ENCODE measurements around the gene C17orf50. TPM values are rescaled to one million over a fixed set of nuclear protein-coding genes. Genes with fewer than 3 reads are reported as not detected.

The C17orf50 gene
- total RNA-seq, 1 donor from 2014 or later, result not detected

DNA sequence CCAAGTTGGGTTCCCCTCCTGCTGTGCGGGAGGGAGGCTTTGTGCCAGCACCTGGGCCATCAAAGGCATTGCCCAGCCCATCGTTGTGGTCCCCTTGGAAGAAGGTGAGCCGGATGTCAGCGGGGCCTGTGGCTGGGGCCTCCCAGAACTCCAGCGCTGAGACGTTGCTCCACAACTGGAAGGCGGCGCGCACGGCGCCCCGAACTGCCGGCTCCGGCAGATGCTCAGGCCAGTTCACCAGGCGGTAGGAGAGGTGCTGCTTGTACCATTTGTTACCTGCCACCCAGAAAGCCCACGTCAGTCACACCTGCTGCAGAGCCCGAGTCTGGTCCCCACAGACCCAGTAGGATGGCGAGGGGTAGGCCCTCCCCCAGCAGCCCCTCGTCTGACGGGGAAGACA is 12.4 kb downstream of the C17orf50 start:
- Histone ChIP-seq H3K4me1 (peaks cover 43% of the 10 kb centered on the region), H3K4me3 (no peak overlapping the region), H3K27me3 (no peaks in the 10 kb centered on the region), H3K36me3 (no peaks in the 10 kb centered on the region), H3K27ac (peak overlapping the region; percentile 70), H3K9me3 (no peaks in the 10 kb centered on the region)
- DNase-seq (no peak), ATAC-seq (no peak)
- TF ChIP-seq, protein P1, sequence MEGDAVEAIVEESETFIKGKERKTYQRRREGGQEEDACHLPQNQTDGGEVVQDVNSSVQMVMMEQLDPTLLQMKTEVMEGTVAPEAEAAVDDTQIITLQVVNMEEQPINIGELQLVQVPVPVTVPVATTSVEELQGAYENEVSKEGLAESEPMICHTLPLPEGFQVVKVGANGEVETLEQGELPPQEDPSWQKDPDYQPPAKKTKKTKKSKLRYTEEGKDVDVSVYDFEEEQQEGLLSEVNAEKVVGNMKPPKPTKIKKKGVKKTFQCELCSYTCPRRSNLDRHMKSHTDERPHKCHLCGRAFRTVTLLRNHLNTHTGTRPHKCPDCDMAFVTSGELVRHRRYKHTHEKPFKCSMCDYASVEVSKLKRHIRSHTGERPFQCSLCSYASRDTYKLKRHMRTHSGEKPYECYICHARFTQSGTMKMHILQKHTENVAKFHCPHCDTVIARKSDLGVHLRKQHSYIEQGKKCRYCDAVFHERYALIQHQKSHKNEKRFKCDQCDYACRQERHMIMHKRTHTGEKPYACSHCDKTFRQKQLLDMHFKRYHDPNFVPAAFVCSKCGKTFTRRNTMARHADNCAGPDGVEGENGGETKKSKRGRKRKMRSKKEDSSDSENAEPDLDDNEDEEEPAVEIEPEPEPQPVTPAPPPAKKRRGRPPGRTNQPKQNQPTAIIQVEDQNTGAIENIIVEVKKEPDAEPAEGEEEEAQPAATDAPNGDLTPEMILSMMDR (IDR thresholded peaks at IDR 0.05), result no peak
- intact Hi-C loops (cut with DNase I), result no loop called here

DNA sequence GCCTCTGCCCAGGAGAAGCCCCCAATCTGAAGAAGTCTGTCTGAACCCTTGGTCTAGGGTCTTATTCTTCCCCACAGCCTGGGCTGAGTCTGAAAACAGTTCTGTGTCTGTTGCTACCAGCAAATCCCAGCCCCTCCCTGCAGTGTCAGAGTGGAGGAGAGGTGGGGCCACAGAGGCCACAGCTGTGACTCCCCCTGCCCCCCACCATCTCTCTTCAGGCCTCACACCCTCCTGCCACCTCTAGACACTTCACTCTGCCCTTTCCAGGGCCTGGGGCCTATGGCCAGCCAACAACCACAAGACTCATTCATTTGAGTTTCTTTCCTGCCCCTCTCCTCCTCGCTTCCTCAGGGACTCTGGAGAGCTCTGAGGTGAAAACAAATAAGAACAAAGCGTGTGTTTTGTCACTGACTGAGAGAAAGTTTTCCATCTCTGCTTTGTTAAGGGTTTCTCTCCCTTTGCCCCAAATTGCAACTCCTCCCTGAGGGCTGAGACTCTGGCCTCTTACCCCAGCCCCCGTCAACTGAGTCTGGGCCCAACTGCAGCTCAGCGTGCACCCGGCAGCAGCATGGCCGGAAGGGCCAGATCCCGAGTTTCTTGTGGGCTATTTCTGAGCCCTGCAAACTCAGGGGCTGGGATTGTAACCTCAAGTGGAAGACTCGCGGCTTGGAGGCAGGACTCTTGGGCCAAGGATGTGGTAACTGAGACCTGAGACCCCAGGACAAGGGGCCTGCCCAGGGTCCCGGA is 13.2 kb downstream of the C17orf50 start:
- intact Hi-C loops (cut with DNase I), result no loop called here
- H3K27me3 ChIP-seq, result no peaks in the 10 kb centered on the region
- no peaks in the 10 kb centered on the region for H3K36me3 ChIP-seq
- H3K4me3 ChIP-seq, result no peak overlapping the region
- peak; percentile 75 for ATAC-seq
- peak; percentile 66 for DNase-seq
- peaks cover 43% of the 10 kb centered on the region for H3K4me1 ChIP-seq
- H3K9me3 ChIP-seq, result no peaks in the 10 kb centered on the region
- H3K27ac ChIP-seq, result peak overlapping the region; percentile 70
- TF ChIP-seq, protein P1 (IDR thresholded peaks at IDR 0.05), result no peak

DNA sequence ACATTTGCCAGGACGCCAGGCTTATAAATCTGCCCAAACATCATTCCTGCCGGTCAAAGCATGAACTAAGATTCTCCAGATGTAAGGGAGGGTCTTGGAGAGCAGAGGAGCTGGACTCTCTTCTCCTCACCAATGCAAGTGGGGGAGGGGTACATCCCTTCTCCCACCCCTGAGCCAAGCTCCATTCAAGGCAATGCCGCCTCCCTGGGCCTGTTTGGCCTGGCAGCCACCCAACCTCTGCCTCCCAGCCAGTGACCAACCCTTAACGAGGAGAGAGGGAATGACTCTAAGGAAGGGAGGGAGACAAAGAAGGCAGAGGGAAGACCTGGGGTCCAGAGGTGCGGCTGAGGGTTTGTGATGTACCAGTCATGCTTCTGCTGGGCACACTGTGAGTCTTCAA is 13.8 kb downstream of the C17orf50 start:
- Histone ChIP-seq H3K4me3 (no peak overlapping the region), H3K9me3 (no peaks in the 10 kb centered on the region), H3K4me1 (peaks cover 43% of the 10 kb centered on the region), H3K27ac (peak overlapping the region; percentile 70), H3K36me3 (no peaks in the 10 kb centered on the region), H3K27me3 (no peaks in the 10 kb centered on the region)
- intact Hi-C loops (cut with DNase I), result no loop called here
- peak; percentile 55 for ATAC-seq
- TF ChIP-seq, protein P1 (IDR thresholded peaks at IDR 0.05), result no peak
- peak; percentile 80 for DNase-seq

DNA sequence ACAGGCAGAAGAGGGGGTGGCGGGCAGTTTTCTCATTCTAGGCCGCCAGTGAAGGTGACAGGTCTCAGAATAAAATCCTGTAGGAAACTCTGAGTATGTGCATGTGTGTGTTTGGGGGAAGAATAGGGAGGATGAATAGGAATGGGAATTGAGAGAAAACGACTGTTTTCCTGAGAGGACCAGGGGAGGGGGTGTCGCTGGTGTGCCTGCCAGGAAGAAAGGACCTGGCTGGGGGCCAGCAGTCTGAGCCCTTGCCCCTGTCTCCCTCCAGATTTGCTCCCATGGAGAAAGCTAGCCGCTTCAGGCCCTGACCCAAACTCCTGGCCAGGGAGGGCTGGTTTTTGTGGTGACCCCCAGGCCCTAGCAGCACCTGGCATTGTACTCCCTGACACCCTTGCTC is 14.4 kb downstream of the C17orf50 start:
- H3K36me3 ChIP-seq, result no peaks in the 10 kb centered on the region
- H3K4me1 ChIP-seq, result peaks cover 43% of the 10 kb centered on the region
- intact Hi-C loops (cut with DNase I), result no loop called here
- H3K4me3 ChIP-seq, result no peak overlapping the region
- TF ChIP-seq, protein P1 (IDR thresholded peaks at IDR 0.05), result no peak
- ATAC-seq, result no peak
- H3K9me3 ChIP-seq, result no peaks in the 10 kb centered on the region
- DNase-seq, result no peak
- peak overlapping the region; percentile 70 for H3K27ac ChIP-seq
- H3K27me3 ChIP-seq, result no peaks in the 10 kb centered on the region

DNA sequence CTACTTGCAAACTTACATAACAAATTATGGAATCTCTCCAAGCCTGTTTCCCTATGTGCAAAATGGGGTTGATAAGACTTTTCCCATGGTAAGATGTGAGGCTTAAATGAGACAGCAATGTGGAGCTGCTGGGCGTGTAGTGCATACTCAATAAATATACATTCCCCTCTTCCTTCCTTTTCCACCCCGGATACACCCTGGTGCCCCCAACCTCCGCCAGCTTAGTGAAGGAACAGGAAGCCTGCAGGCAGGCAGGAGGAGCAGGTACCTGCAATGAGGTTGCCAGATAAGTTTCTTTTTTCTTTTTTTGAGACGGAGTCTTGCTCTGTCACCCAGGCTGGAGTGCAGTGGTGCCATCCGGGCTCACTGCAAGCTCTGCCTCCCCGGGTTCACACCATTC is 14.9 kb downstream of the C17orf50 start:
- H3K4me1 ChIP-seq, result peaks cover 43% of the 10 kb centered on the region

More for the DNA sequence above, 14.9 kb downstream of the C17orf50 start:
- intact Hi-C loops (cut with DNase I), result no loop called here
- no peak for DNase-seq
- no peak overlapping the region for H3K4me3 ChIP-seq
- H3K9me3 ChIP-seq, result no peaks in the 10 kb centered on the region
- no peak for ATAC-seq
- no peaks in the 10 kb centered on the region for H3K27me3 ChIP-seq
- TF ChIP-seq, protein P1 (IDR thresholded peaks at IDR 0.05), result no peak
- H3K27ac ChIP-seq, result peak overlapping the region; percentile 70
- no peaks in the 10 kb centered on the region for H3K36me3 ChIP-seq
